Ramos (cell line): Measurements from ENCODE around the gene LARP1B.
"Not testable (repeated sequence)": the region's sequence is repeated elsewhere in the genome, so short reads cannot be mapped to it uniquely, and the experiment has no call there.

ENCODE experiments used
- in situ Hi-C: fragments of 300-500 bp; cut with MboI; formaldehyde crosslinking; loops from one replicate; pipeline ENCODE4 v1.14.3; 2022; ENCODE audit warnings: low sequenced_read_pairs; ENCODE audit not compliant: unreplicated experiment

Gene LARP1B

DNA sequence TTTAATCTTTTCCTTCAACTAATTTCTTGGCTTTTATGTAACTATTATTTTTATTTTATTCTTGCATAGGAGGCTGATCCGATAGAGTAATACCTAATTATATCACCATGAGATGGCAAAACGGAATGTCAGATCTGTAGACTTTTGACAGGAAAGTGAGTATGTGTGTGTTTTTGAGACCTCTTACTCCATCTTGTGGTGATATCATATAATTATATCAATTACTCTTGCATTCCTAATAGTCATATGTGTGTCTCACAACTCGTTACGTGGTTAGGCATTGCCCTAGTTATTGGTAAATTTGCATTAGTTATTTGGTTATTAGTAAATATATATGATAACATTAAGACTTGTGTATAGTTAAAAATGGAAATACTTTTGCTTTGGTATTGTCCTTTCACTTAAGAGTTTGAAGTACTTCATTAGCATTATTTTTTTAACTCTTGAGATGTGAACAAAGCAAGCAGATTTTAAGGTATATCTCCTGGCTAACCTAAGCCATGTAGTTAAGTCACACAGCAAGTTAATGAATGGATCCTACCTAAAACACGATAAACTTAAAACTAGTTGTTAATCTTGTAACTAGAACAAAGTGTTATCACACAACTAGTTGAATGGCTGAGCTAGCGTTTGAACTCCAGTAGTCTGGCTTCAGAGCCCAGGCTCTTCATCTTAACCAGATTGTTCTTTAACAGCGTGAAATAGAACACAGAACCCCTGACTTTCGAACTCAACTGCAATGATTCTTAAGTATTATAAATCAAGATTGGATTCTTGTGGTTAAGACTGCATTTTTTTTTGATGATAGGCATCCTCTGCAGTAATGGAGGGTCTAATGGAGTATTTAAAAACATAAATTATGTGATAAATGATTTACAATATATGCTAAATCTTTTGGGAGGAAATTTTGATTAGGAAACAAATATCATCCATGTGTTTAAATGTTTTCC lies 159.4 kb downstream of the LARP1B start:
- in situ Hi-C loops = loop anchor here (25.0 kb wide), 1 partner anchor 608 kb away; no protein-coding TSS in a partner anchor

- in situ Hi-C loops = loop anchor here (25.0 kb wide), 1 partner anchor 609 kb away; no protein-coding TSS in a partner anchor
Observed at GRCh38 chr4:128221586-128221985, 160.5 kb downstream of the LARP1B start.

DNA sequence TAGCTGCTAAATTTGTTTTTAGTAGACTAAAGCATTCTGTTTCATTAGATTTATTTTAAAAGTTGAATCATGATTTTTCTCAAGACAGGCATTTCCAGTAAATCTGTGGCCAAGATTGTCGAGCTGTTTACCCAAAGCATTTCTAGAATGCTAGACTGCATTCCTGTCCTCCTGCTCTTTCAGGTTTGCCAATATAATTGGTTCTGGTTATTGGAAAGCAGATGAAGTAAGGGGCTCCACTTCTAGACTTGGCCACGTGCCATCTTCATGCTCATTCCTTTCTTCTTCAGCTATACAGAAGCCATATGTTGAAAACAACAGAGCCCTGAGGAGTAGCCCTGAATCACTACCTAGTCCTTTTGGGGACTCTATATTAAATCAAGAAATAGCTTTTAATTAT lies 164.0 kb downstream of the LARP1B start:
- in situ Hi-C loops = no loop called here

GRCh38 chr4:128227991-128228571 lies 167.0 kb downstream of the LARP1B start:
- in situ Hi-C loops = no loop called here

- in situ Hi-C loops = no loop called here
Observed at GRCh38 chr4:128228845-128229795, 168.0 kb downstream of the LARP1B start.

- in situ Hi-C loops = no loop called here
Observed at GRCh38 chr4:128232719-128233118, 171.6 kb downstream of the LARP1B start.

- in situ Hi-C loops = no loop called here
Observed at GRCh38 chr4:128234836-128235235, 173.7 kb downstream of the LARP1B start.

DNA sequence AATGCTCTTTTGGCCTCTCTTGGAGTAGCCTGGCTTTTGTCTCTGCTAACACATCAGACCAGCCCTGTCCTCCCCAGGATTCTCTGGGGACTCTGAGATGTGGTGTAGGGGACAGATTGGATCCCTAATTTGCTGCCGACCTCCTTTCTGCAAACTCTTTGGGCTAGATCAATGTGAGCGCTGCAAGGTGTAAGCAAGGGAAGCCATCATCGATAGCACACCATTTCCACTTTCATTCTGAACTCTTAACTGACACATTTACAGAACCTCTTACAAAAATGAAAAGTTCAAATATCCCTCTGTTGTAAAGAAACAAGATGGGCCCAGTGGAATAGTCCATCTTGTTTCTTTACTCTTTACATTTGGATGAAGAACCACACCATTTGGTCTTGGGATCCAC lies 179.9 kb downstream of the LARP1B start:
- in situ Hi-C loops = no loop called here

DNA sequence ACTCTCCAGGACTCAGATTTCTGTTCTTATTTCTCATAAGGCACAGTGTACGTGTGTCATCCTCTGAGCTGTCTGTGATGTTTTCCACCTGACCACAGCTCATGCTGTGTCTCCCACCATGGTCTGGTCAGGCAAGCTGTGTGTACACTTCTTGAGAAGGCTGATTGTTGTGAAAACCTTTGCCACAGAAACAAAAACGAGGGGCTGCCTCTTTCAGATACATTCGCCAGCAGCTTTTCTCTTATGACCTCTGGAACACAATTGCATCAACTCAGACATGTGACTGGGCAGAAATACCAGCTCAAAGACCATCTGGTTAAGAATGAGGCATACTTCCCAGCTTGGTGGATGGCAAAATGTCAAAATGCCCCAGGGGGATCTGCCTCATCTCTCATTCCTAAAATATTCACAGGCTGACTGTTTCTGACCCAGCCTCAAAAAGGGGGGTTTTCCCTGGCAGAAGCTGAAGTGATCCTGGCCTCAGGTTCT lies 180.4 kb downstream of the LARP1B start:
- in situ Hi-C loops = no loop called here

- in situ Hi-C loops = no loop called here
Observed at GRCh38 chr4:128241981-128242380, 180.9 kb downstream of the LARP1B start.

GRCh38 chr4:128242601-128243000 lies 181.5 kb downstream of the LARP1B start:
- in situ Hi-C loops = no loop called here

- in situ Hi-C loops = no loop called here
Observed at GRCh38 chr4:128244379-128244778, 183.3 kb downstream of the LARP1B start.

DNA sequence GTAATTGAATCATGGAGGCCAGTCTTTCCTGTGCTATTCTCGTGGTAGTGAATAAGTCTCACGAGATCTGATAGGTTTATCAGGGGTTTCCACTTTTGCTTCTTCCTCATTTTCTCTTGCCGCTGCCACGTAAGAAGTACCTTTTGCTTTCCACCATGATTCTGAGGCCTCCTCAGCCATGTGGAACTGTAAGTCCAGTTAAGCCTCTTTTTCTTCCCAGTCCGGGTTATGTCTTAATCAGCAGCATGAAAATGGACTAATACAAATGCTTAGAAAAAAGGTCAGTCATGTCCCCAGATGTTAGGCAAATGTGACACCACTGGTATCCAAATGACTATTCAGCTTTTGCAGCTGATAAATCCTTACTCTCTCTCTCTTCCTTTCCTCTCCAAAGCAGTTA lies 184.3 kb downstream of the LARP1B start:
- in situ Hi-C loops = not testable (repeated sequence)

- in situ Hi-C loops = no loop called here
Observed at GRCh38 chr4:128247906-128248305, 186.8 kb downstream of the LARP1B start.

GRCh38 chr4:128249787-128250668 lies 188.9 kb downstream of the LARP1B start:
- in situ Hi-C loops = no loop called here

- in situ Hi-C loops = no loop called here
Observed at GRCh38 chr4:128255906-128256305, 194.8 kb downstream of the LARP1B start.

DNA sequence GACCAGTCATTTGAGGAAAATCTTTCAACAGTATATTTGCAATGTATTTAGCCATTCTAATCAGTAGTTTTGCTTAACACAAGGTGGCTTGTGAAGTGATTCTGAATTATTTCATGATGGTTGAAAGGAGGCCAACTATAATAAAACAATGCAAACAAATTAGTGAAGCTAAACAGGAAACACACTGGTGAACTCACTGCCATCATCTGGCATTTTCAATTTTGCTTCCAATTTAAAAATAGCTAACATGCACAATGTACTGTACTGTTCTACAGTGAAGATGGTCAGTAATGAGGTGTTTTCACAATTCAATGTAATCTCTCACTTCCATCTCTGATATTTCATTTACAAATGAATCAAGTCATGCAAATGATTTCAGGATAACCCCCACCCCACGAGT lies 195.4 kb downstream of the LARP1B start:
- in situ Hi-C loops = no loop called here

GRCh38 chr4:128258166-128258565 lies 197.1 kb downstream of the LARP1B start:
- in situ Hi-C loops = not testable (repeated sequence)

GRCh38 chr4:128259889-128260288 lies 198.8 kb downstream of the LARP1B start:
- in situ Hi-C loops = not testable (repeated sequence)
